ENCODE results near the gene CCDC196.
A peak's percentile ranks its signal among the peaks of the same experiment; 100 is the strongest.

The CCDC196 gene

GRCh38 chr14:66485910-66486421, at the start of gene CCDC196:
CCDC196 (plus strand) TSS chr14:66486371; CDS start chr14:66486503, 132 bp downstream.
- no peak for DNase-seq

GRCh38 chr14:66440801-66441200, 45.4 kb upstream of the CCDC196 start:
- no peak for DNase-seq

GRCh38 chr14:66442953-66443571, 43.1 kb upstream of the CCDC196 start:
- no peak for DNase-seq

- DNase-seq = no peak
These were observed 42.4 kb upstream of the CCDC196 start for GRCh38 chr14:66443785-66444184.

GRCh38 chr14:66444271-66444927, 41.8 kb upstream of the CCDC196 start:
- DNase-seq = no peak

- no peak for DNase-seq
These were observed 40.2 kb upstream of the CCDC196 start for GRCh38 chr14:66445936-66446335.

GRCh38 chr14:66453469-66453868, 32.7 kb upstream of the CCDC196 start:
- no peak for DNase-seq

- no peak for DNase-seq
These were observed 26.6 kb upstream of the CCDC196 start for GRCh38 chr14:66459603-66460002.

- DNase-seq = no peak
These were observed 21.9 kb upstream of the CCDC196 start for GRCh38 chr14:66464261-66464660.

- DNase-seq = no peak
These were observed 17.3 kb upstream of the CCDC196 start for GRCh38 chr14:66468778-66469367.

- no peak for DNase-seq
These were observed 14.6 kb upstream of the CCDC196 start for GRCh38 chr14:66471584-66471983.

- no peak for DNase-seq
These were observed 13.9 kb upstream of the CCDC196 start for GRCh38 chr14:66472251-66472650.

- no peak for DNase-seq
These were observed 12.9 kb upstream of the CCDC196 start for GRCh38 chr14:66473223-66473622.

GRCh38 chr14:66476964-66477363, 9.2 kb upstream of the CCDC196 start:
- DNase-seq = no peak

GRCh38 chr14:66477567-66477966, 8.6 kb upstream of the CCDC196 start:
- no peak for DNase-seq

GRCh38 chr14:66482873-66483272, 3.3 kb upstream of the CCDC196 start:
- DNase-seq = no peak

- DNase-seq = no peak
These were observed 2.8 kb upstream of the CCDC196 start for GRCh38 chr14:66483322-66483721.

GRCh38 chr14:66485029-66485428, 1.1 kb upstream of the CCDC196 start:
- no peak for DNase-seq

- no peak for DNase-seq
These were observed 993 bp downstream of the CCDC196 start for GRCh38 chr14:66487164-66487563.

GRCh38 chr14:66490143-66491111, 4.3 kb downstream of the CCDC196 start:
- DNase-seq = no peak

GRCh38 chr14:66493750-66494149, 7.6 kb downstream of the CCDC196 start:
- no peak for DNase-seq

GRCh38 chr14:66495218-66496098, 9.3 kb downstream of the CCDC196 start:
- DNase-seq = peak; percentile 37

Data from NCI-H1092 (cell line).